K562 (cell line): ENCODE measurements around the gene METTL15. TPM values are rescaled to one million over a fixed set of nuclear protein-coding genes. Genes with fewer than 3 reads are reported as not detected.

ENCODE experiments used
- ATAC-seq: fragments of 200-7000 bp; cut with Tn5 transposase; 3 replicates; pipeline ENCODE4 v1.9.1; 2020; ENCODE audit warnings: moderate library complexity
- BruUV-seq: library from RNA; stranded (reverse); fragments of 400-500 nt; replicated peaks from 2 replicates; lab custom pipeline; 2021; lab: Mats Ljungman, UMichigan
- CTCF ChIA-PET: fragments of 300-600 bp; formaldehyde crosslinking; extraction: SDS; loops from one replicate; lab custom pipeline; 2021; ENCODE audit warnings: low intra/inter-chr PET ratio; lab: Yijun Ruan, JAX
- POLR2A ChIA-PET: fragments of 300-600, 350-650 bp; sonication (Branson Sonifier 250); formaldehyde crosslinking; extraction: SDS; loops from one replicate; lab custom pipeline; 2021; ENCODE audit warnings: antibody characterized with exemption, inconsistent platforms; lab: Yijun Ruan, JAX
- DNase-seq, 4 experiments: peaks; one replicate each; pipeline versions ENCODE4 v3.0.0 to v3.0.0-alpha.2; 2011 to 2018; ENCODE audit warnings: low spot score in 3 of 4, mixed read lengths in 3 of 4; ENCODE audit errors: extremely low read depth in 1 of 4
- FAIRE-seq: peaks from 2 replicates; lab custom pipeline; 2011; peaks lifted over from hg19 to GRCh38; lab: Jason Lieb, UNC
- H2AFZ ChIP-seq: 2 replicates; pipeline ENCODE4 v1.6.0; 2011; ENCODE audit warnings: low read depth, low read length, control low read depth, inconsistent platforms
- H3K27ac ChIP-seq: fragments of 200-600 bp; 3 replicates; pipeline ENCODE4 v1.8.0; 2011; ENCODE audit warnings: low read depth, mild to moderate bottlenecking, control low read depth, inconsistent platforms, low read length, moderate library complexity, mixed read lengths; ENCODE audit errors: extremely low read depth
- H3K27me3 ChIP-seq, 2 experiments: fragments of 300-600 bp in 1 of 2; 2 replicates in 1 of 2; 3 replicates in 1 of 2; pipeline versions ENCODE4 v1.6.0 to v1.8.0; 2011; ENCODE audit warnings: inconsistent platforms in 2 of 2, low read length in 2 of 2, mild to moderate bottlenecking in 1 of 2, mixed read lengths in 1 of 2, moderate library complexity in 1 of 2; ENCODE audit not compliant: control insufficient read depth in 2 of 2, insufficient read depth in 2 of 2
- H3K36me3 ChIP-seq: fragments of 300-600 bp; 3 replicates; pipeline ENCODE4 v1.8.0; 2011; ENCODE audit warnings: mild to moderate bottlenecking, low read length, inconsistent platforms; ENCODE audit not compliant: control insufficient read depth, insufficient read depth
- H3K4me1 ChIP-seq, 2 experiments: fragments of 200-600 bp in 1 of 2; replicated peaks in 1 of 2; 2 replicates in 1 of 2; 3 replicates in 1 of 2; pipeline versions ENCODE4 v1.5.1 to v1.8.0; 2011; ENCODE audit warnings: inconsistent platforms in 2 of 2, low read length in 2 of 2, mild to moderate bottlenecking in 1 of 2, mixed read lengths in 1 of 2, moderate library complexity in 1 of 2; ENCODE audit not compliant: control insufficient read depth in 2 of 2, insufficient read depth in 2 of 2
- H3K4me2 ChIP-seq: 2 replicates; pipeline ENCODE4 v1.6.1; 2011; ENCODE audit warnings: low read length, control low read depth, inconsistent platforms, mixed read lengths; ENCODE audit not compliant: insufficient read depth
- H3K4me3 ChIP-seq: fragments of 200-600 bp; sonication (generic), shearing (Covaris generic); 2 replicates; pipeline ENCODE4 v1.5.1; 2016; ENCODE audit warnings: control low read depth, inconsistent platforms
- H3K79me2 ChIP-seq: fragments of 200-600 bp; 3 replicates; pipeline ENCODE4 v1.8.0; 2011; ENCODE audit warnings: low read length, inconsistent platforms; ENCODE audit not compliant: control insufficient read depth, insufficient read depth
- H3K9ac ChIP-seq, 2 experiments: 2 replicates each; pipeline versions ENCODE4 v1.6.0 to v1.6.1; 2011; ENCODE audit warnings: low read depth in 2 of 2, low read length in 2 of 2, control low read depth in 1 of 2, inconsistent platforms in 1 of 2, mild to moderate bottlenecking in 1 of 2, mixed read lengths in 1 of 2; ENCODE audit not compliant: insufficient read depth in 1 of 2
- H3K9me1 ChIP-seq: one replicate; pipeline ENCODE4 v1.6.0; 2011; ENCODE audit warnings: inconsistent platforms, mild to moderate bottlenecking, low read length, moderate library complexity; ENCODE audit not compliant: control insufficient read depth, insufficient read depth
- H3K9me3 ChIP-seq: replicated peaks from 2 replicates; pipeline ENCODE4 v1.5.1; 2011; ENCODE audit warnings: low read depth, low read length, inconsistent platforms; ENCODE audit not compliant: control insufficient read depth, insufficient read depth
- H4K20me1 ChIP-seq: replicated peaks from 2 replicates; pipeline ENCODE4 v1.6.1; 2011; ENCODE audit warnings: low read length, inconsistent platforms, mixed read lengths; ENCODE audit not compliant: control insufficient read depth, insufficient read depth
- CHD2 ChIP-seq: IDR thresholded peaks from 2 replicates; pipeline ENCODE4 v1.6.1; 2011; ENCODE audit warnings: low read depth, low read length
- CHD4 ChIP-seq: fragments of 200-600 bp; sonication (generic); IDR thresholded peaks from 3 replicates; pipeline ENCODE4 v1.6.1; 2012; ENCODE audit warnings: low read depth, mild to moderate bottlenecking, mixed read lengths, low read length, inconsistent platforms; ENCODE audit not compliant: insufficient read depth, insufficient replicate concordance, poor library complexity, severe bottlenecking
- CREBBP ChIP-seq: IDR thresholded peaks from one replicate; pipeline ENCODE4 v1.6.1; 2012; ENCODE audit warnings: low read depth, mild to moderate bottlenecking, control low read depth, inconsistent platforms, low read length
- HDAC2 ChIP-seq: fragments of 450-650 bp; IDR thresholded peaks from 2 replicates; pipeline ENCODE4 v1.6.1; 2016; ENCODE audit warnings: mild to moderate bottlenecking
- MCM2 ChIP-seq: fragments of 450-650 bp; IDR thresholded peaks from 2 replicates; pipeline ENCODE4 v1.6.1; 2017; ENCODE audit warnings: low read depth, mild to moderate bottlenecking
- MEF2D ChIP-seq: conservative IDR thresholded peaks from 2 replicates; pipeline ENCODE4 v1.6.1; 2016; ENCODE audit warnings: low read depth, missing genetic modification characterization, missing compliant biosample characterization
- MTA2 ChIP-seq: fragments of 450-650 bp; IDR thresholded peaks from 2 replicates; pipeline ENCODE4 v1.6.1; 2016; ENCODE audit warnings: low read depth
- NONO ChIP-seq, 2 experiments: fragments of 200-400 bp in 1 of 2; fragments of 450-650 bp in 1 of 2; formaldehyde crosslinking in 1 of 2; IDR thresholded peaks; 2 replicates each; pipeline ENCODE4 v1.6.1; 2017; ENCODE audit warnings: low read depth in 2 of 2, mild to moderate bottlenecking in 2 of 2, moderate library complexity in 2 of 2, low read length in 1 of 2
- SIN3A ChIP-seq, 2 experiments: fragments of 150-350 bp in 1 of 2; IDR thresholded peaks; 2 replicates each; pipeline ENCODE4 v1.6.1; 2011 to 2016; ENCODE audit warnings: borderline replicate concordance in 2 of 2, low read depth in 2 of 2, low read length in 2 of 2, mild to moderate bottlenecking in 2 of 2, moderate library complexity in 2 of 2; ENCODE audit not compliant: control insufficient read depth in 1 of 2
- ZNF23 ChIP-seq: fragments of 250-450 bp; sonication (Bioruptor Pico); IDR thresholded peaks from 2 replicates; pipeline ENCODE4 v1.4.0; 2020; ENCODE audit warnings: mild to moderate bottlenecking
- WGBS: fragments of 100-300 bp; shearing (Covaris generic); methylation state at CpG from one replicate; pipeline ENCODE4 v1.1.6; 2016; ENCODE audit warnings: low coverage, mixed read lengths; ENCODE audit not compliant: insufficient coverage; ENCODE audit errors: missing lambda C conversion rate; 5-methylcytosine and 5-hydroxymethylcytosine counted together
- in situ Hi-C: fragments of 300-500 bp; cut with MboI; formaldehyde crosslinking; loops from 4 replicates; pipeline ENCODE4 v1.15.0; 2018; ENCODE audit warnings: inconsistent platforms, mixed read lengths
- intact Hi-C: fragments of 100-400 bp; cut with micrococcal nuclease; formaldehyde crosslinking; loops from 2 replicates; pipeline ENCODE4 v1.14.2; 2022
- polyA plus RNA-seq, 8 experiments: library from polyadenylated mRNA; depleted of rRNA in 4 of 8; stranded (reverse) in 5 of 8; unstranded in 3 of 8; fragments of >200 nt; fragmentation: Nextera tagmentation in 2 of 8; fragmentation: Illumina TruSeq in 1 of 8; extraction: Ambion mirVana in 2 of 8; extraction: Trizol in 1 of 8; gene quantifications; 2 replicates each; pipeline versions ENCODE4 v1.2.1 to v1.2.3, GENCODE V29; 2011 to 2014; ENCODE audit warnings: inconsistent platforms in 1 of 8, missing spikeins in 1 of 8
- total RNA-seq, 7 experiments: library from RNA; depleted of rRNA in 6 of 7; stranded (reverse); fragments of >200 nt in 6 of 7; fragmentation: Illumina TruSeq in 2 of 7; extraction: Trizol in 2 of 7; gene quantifications; 2 replicates each; pipeline versions ENCODE4 v1.2.1 to v1.2.3, GENCODE V29; 2011 to 2021; ENCODE audit warnings: low replicate concordance in 1 of 7
- TF ChIP-seq, protein P1 (sequence below): sonication (generic); formaldehyde crosslinking; IDR thresholded peaks from 2 replicates; pipeline ENCODE4 v1.8.1; 2023; ENCODE audit warnings: mild to moderate bottlenecking, missing genetic modification reagents
- TF ChIP-seq, protein P2 (sequence below): fragments of 450-650 bp; IDR thresholded peaks from 2 replicates; pipeline ENCODE4 v1.7.0; 2016; ENCODE audit warnings: borderline replicate concordance
- TF ChIP-seq, protein P3 (sequence below): fragments of 250-450 bp; sonication (Bioruptor Pico); IDR thresholded peaks from 2 replicates; pipeline ENCODE4 v1.4.0; 2020; ENCODE audit warnings: mild to moderate bottlenecking
- TF ChIP-seq, protein P4 (sequence below): fragments of 450-650 bp; formaldehyde crosslinking; IDR thresholded peaks from 2 replicates; pipeline ENCODE4 v1.4.0; 2022; ENCODE audit warnings: missing genetic modification characterization

The METTL15 gene
- total and polyA plus RNA-seq, 9 of the 15 experiments (the other 6 are each of a cell fraction or from before 2014, with no cell fraction given) = 10.7 to 21.7 (median 15.9) TPM

DNA sequence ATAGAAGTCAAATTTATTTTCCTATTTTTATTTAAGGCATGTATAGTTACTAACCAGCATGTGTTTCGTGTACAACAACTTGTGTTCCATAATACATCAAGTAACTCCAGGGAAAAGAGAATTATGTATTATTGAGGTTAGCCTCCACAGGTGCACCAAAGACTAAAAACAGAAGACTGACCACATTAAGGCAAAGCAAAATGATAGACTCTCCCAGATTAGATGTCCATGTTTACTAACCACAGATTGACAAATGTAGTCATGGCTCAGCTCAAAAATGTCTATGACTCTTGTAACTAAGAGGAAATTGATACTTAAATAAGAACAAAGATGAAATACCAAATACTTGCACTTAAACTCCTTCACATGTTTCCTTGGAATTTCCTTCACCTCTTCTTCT is 238.5 kb downstream of the METTL15 start:
- Histone ChIP-seq H3K36me3 (no peaks in the 10 kb centered on the region), H3K27me3 (no peaks in the 10 kb centered on the region), H3K27ac (no peak overlapping the region), H3K4me1 (peaks cover 0 to 10% of the 10 kb centered on the region in 2 experiments; a peak in 2 of 5 replicates), H4K20me1 (no peaks in the 10 kb centered on the region), H3K4me2 (no peak overlapping the region), H3K9ac (no peak overlapping the region), H3K4me3 (no peak overlapping the region), H3K9me3 (no peaks in the 10 kb centered on the region), H2AFZ (no peak overlapping the region), H3K9me1 (no peaks in the 10 kb centered on the region), H3K79me2 (no peaks in the 10 kb centered on the region)
- 13% methylated on average over 1 of the region's 1 CpG for WGBS
- POLR2A ChIA-PET = no interaction called here
- CTCF ChIA-PET = no interaction called here
- intact Hi-C loops (no loop called here), in situ Hi-C loops (no loop called here)
- DNase-seq (no peak), ATAC-seq (no peak), FAIRE-seq (no peak)
- TF ChIP-seq CHD4 (no peak), MCM2 (no peak), MEF2D (tag) (no peak), CHD2 (no peak), MTA2 (no peak), SIN3A (IDR thresholded peaks at IDR 0.05; ENCODE audit: borderline replicate concordance in 2 of 2, control insufficient read depth in 1 of 2, low read depth in 2 of 2, low read length in 2 of 2) (no peak), CREBBP (no peak), HDAC2 (no peak), ZNF23 (no peak), NONO (IDR thresholded peaks at IDR 0.05; ENCODE audit: low read depth in 2 of 2, low read length in 1 of 2) (no peak)
- TF ChIP-seq, protein P1, sequence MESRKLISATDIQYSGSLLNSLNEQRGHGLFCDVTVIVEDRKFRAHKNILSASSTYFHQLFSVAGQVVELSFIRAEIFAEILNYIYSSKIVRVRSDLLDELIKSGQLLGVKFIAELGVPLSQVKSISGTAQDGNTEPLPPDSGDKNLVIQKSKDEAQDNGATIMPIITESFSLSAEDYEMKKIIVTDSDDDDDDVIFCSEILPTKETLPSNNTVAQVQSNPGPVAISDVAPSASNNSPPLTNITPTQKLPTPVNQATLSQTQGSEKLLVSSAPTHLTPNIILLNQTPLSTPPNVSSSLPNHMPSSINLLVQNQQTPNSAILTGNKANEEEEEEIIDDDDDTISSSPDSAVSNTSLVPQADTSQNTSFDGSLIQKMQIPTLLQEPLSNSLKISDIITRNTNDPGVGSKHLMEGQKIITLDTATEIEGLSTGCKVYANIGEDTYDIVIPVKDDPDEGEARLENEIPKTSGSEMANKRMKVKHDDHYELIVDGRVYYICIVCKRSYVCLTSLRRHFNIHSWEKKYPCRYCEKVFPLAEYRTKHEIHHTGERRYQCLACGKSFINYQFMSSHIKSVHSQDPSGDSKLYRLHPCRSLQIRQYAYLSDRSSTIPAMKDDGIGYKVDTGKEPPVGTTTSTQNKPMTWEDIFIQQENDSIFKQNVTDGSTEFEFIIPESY (CRISPR knock-in tag) = no peak
- TF ChIP-seq, protein P2, sequence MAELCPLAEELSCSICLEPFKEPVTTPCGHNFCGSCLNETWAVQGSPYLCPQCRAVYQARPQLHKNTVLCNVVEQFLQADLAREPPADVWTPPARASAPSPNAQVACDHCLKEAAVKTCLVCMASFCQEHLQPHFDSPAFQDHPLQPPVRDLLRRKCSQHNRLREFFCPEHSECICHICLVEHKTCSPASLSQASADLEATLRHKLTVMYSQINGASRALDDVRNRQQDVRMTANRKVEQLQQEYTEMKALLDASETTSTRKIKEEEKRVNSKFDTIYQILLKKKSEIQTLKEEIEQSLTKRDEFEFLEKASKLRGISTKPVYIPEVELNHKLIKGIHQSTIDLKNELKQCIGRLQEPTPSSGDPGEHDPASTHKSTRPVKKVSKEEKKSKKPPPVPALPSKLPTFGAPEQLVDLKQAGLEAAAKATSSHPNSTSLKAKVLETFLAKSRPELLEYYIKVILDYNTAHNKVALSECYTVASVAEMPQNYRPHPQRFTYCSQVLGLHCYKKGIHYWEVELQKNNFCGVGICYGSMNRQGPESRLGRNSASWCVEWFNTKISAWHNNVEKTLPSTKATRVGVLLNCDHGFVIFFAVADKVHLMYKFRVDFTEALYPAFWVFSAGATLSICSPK = no peak
- TF ChIP-seq, protein P3, sequence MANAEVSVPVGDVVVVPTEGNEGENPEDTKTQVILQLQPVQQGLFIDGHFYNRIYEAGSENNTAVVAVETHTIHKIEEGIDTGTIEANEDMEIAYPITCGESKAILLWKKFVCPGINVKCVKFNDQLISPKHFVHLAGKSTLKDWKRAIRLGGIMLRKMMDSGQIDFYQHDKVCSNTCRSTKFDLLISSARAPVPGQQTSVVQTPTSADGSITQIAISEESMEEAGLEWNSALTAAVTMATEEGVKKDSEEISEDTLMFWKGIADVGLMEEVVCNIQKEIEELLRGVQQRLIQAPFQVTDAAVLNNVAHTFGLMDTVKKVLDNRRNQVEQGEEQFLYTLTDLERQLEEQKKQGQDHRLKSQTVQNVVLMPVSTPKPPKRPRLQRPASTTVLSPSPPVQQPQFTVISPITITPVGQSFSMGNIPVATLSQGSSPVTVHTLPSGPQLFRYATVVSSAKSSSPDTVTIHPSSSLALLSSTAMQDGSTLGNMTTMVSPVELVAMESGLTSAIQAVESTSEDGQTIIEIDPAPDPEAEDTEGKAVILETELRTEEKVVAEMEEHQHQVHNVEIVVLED = no peak
- TF ChIP-seq, protein P4, sequence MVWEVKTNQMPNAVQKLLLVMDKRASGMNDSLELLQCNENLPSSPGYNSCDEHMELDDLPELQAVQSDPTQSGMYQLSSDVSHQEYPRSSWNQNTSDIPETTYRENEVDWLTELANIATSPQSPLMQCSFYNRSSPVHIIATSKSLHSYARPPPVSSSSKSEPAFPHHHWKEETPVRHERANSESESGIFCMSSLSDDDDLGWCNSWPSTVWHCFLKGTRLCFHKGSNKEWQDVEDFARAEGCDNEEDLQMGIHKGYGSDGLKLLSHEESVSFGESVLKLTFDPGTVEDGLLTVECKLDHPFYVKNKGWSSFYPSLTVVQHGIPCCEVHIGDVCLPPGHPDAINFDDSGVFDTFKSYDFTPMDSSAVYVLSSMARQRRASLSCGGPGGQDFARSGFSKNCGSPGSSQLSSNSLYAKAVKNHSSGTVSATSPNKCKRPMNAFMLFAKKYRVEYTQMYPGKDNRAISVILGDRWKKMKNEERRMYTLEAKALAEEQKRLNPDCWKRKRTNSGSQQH (CRISPR knock-in tag) = no peak
- no TSS peak for BruUV-seq
